Tongue (tissue), 2 donors: ENCODE results near the gene SLC2A4. TPM values are rescaled to one million over a fixed set of nuclear protein-coding genes. Genes with fewer than 3 reads are reported as not detected.
A peak's percentile ranks its signal among the peaks of the same experiment; 100 is the strongest.
"Not testable (repeated sequence)": the region's sequence is repeated elsewhere in the genome, so short reads cannot be mapped to it uniquely, and the experiment has no call there.

Source experiments
- DNase-seq: peaks from one replicate; pipeline ENCODE4 v3.0.0-alpha.2; 2015
- total RNA-seq: library from RNA; depleted of rRNA; stranded (reverse); fragments of >200 nt; gene quantifications from one replicate; pipeline ENCODE4 v1.2.3, GENCODE V29; 2014

SLC2A4 gene
- 75.2 TPM for total RNA-seq

GRCh38 chr17:7281074-7281952 lies at the start of gene SLC2A4:
Gene SLC2A4, plus strand, starts transcription at chr17:7281718. Its CDS starts 217 bp downstream, at chr17:7281935.
- peak; percentile 97 for DNase-seq

- no peak for DNase-seq
Measured at GRCh38 chr17:7232114-7232513, 49.4 kb upstream of the SLC2A4 start.

- no peak for DNase-seq
Measured at GRCh38 chr17:7233701-7234082, 47.8 kb upstream of the SLC2A4 start.

GRCh38 chr17:7234083-7234951 lies 47.2 kb upstream of the SLC2A4 start, which contains the start of gene DVL2:
Gene DVL2, minus strand, starts transcription at chr17:7234517. Its CDS starts 255 bp downstream, at chr17:7234262.
- peak; percentile 98 for DNase-seq

GRCh38 chr17:7235693-7236665 lies 45.5 kb upstream of the SLC2A4 start:
- DNase-seq = no peak

GRCh38 chr17:7236808-7237207 lies 44.7 kb upstream of the SLC2A4 start:
- DNase-seq = no peak

GRCh38 chr17:7237266-7237760 lies 44.2 kb upstream of the SLC2A4 start:
- DNase-seq = no peak

GRCh38 chr17:7237761-7238419 lies 43.6 kb upstream of the SLC2A4 start:
- DNase-seq = peak; percentile 81

- no peak for DNase-seq
Measured at GRCh38 chr17:7238420-7239090, 43.0 kb upstream of the SLC2A4 start.

GRCh38 chr17:7239091-7240027 lies 42.2 kb upstream of the SLC2A4 start, which contains the start of gene PHF23:
Gene PHF23, minus strand, starts transcription at chr17:7239457. Its CDS starts 178 bp downstream, at chr17:7239279.
- peak; percentile 100 for DNase-seq

GRCh38 chr17:7240375-7240774 lies 41.1 kb upstream of the SLC2A4 start:
- no peak for DNase-seq

GRCh38 chr17:7241090-7241733 lies 40.3 kb upstream of the SLC2A4 start:
- DNase-seq = no peak

GRCh38 chr17:7241783-7242716 lies 39.5 kb upstream of the SLC2A4 start, which contains the start of gene GABARAP:
Gene GABARAP, minus strand, starts transcription at chr17:7242449. Its CDS starts 119 bp downstream, at chr17:7242330.
- DNase-seq = peak; percentile 98

GRCh38 chr17:7242717-7243452 lies 38.6 kb upstream of the SLC2A4 start:
- DNase-seq = peak; percentile 99

GRCh38 chr17:7243453-7243729 lies 38.1 kb upstream of the SLC2A4 start:
- no peak for DNase-seq

- DNase-seq = not testable (repeated sequence)
Measured at GRCh38 chr17:7243838-7244237, 37.7 kb upstream of the SLC2A4 start.

GRCh38 chr17:7246779-7247178 lies 34.7 kb upstream of the SLC2A4 start:
- DNase-seq = no peak
